DND-41 (cell line): ENCODE results near the gene TIMM22.

ENCODE experiments used
- EZH2 ChIP-seq: IDR thresholded peaks from 3 replicates; pipeline ENCODE4 v1.6.1; 2012; ENCODE audit warnings: borderline replicate concordance, low read depth, mild to moderate bottlenecking, moderate library complexity, low read length, inconsistent platforms; ENCODE audit not compliant: severe bottlenecking
- TF ChIP-seq, protein P1 (sequence below): IDR thresholded peaks from 2 replicates; pipeline ENCODE4 v1.5.1; 2012; ENCODE audit warnings: borderline replicate concordance, low read length, moderate library complexity, mild to moderate bottlenecking; ENCODE audit not compliant: poor library complexity, severe bottlenecking; ENCODE audit errors: extremely low read depth

DNA sequence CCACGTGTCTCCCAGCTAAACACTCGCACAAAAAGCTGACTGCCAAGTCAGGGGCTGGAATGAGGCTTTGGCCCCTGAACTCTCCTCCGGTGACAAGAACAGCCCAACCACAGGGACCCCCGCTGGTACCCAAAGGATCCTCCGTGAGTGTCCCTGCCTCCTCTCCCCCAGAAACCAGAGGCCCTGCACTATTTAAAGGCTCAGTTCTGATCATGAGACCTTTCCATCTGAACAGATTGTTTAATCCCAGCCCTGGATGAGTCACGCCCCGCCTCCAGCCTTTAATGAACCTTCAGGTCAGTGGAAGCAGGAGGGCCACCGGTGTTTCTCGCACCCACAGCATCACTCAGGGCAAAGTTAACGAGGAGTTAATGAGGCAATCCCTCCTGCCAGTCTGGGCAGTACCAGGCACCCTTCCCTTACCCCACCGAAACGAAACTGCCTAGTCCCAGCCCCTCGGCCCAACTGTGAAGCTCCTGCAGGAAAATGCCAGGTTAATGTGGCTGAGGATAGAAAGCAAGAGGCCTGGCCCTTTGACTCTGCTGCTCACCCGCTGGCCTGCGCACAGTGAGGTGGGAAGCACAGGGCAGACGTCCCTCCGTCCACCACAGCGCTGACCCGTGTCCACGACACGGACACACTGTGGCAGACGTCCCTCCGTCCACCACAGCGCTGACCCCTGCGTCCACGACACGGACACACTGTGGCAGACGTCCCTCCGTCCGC is 32.4 kb downstream of the TIMM22 start:
- TF ChIP-seq, protein P1, sequence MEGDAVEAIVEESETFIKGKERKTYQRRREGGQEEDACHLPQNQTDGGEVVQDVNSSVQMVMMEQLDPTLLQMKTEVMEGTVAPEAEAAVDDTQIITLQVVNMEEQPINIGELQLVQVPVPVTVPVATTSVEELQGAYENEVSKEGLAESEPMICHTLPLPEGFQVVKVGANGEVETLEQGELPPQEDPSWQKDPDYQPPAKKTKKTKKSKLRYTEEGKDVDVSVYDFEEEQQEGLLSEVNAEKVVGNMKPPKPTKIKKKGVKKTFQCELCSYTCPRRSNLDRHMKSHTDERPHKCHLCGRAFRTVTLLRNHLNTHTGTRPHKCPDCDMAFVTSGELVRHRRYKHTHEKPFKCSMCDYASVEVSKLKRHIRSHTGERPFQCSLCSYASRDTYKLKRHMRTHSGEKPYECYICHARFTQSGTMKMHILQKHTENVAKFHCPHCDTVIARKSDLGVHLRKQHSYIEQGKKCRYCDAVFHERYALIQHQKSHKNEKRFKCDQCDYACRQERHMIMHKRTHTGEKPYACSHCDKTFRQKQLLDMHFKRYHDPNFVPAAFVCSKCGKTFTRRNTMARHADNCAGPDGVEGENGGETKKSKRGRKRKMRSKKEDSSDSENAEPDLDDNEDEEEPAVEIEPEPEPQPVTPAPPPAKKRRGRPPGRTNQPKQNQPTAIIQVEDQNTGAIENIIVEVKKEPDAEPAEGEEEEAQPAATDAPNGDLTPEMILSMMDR: no peak
- TF ChIP-seq EZH2: no peak
